ENCODE measurements around the gene IMMP2L.

DNA sequence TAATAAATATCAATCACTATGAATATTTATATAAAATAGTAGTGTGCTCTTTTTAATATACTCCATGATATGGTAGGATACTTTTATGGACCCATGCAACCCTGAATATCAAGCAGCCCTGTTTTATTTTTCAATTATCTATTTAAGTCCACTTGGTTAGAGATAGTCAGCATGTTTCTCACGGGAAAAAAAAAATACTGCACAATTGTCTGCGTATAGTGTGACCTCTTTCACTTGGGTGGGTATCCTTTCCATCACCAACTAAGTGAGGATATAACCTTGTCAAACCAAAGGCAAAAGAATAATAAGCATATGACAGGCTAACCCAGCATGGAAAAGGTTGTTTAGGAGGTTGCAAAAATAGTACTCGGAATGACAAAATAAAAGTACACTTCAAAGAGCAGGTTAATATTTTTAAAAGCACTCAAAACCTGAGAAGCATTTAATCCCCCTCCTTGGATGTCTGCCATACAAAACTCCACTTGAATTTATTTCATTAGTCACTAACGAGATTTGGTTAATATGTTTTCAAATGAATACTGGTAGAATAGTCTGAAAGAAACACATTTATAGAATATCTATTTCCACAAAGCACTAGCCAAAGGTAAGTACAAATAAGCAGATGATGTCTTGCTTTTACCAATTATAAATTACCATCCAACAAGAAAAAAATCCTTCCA, 76.5 kb downstream of the IMMP2L start:
- TF ChIP-seq, protein P1, sequence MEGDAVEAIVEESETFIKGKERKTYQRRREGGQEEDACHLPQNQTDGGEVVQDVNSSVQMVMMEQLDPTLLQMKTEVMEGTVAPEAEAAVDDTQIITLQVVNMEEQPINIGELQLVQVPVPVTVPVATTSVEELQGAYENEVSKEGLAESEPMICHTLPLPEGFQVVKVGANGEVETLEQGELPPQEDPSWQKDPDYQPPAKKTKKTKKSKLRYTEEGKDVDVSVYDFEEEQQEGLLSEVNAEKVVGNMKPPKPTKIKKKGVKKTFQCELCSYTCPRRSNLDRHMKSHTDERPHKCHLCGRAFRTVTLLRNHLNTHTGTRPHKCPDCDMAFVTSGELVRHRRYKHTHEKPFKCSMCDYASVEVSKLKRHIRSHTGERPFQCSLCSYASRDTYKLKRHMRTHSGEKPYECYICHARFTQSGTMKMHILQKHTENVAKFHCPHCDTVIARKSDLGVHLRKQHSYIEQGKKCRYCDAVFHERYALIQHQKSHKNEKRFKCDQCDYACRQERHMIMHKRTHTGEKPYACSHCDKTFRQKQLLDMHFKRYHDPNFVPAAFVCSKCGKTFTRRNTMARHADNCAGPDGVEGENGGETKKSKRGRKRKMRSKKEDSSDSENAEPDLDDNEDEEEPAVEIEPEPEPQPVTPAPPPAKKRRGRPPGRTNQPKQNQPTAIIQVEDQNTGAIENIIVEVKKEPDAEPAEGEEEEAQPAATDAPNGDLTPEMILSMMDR (IDR thresholded peaks at IDR 0.05) = no peak
- TF ChIP-seq, protein P2, sequence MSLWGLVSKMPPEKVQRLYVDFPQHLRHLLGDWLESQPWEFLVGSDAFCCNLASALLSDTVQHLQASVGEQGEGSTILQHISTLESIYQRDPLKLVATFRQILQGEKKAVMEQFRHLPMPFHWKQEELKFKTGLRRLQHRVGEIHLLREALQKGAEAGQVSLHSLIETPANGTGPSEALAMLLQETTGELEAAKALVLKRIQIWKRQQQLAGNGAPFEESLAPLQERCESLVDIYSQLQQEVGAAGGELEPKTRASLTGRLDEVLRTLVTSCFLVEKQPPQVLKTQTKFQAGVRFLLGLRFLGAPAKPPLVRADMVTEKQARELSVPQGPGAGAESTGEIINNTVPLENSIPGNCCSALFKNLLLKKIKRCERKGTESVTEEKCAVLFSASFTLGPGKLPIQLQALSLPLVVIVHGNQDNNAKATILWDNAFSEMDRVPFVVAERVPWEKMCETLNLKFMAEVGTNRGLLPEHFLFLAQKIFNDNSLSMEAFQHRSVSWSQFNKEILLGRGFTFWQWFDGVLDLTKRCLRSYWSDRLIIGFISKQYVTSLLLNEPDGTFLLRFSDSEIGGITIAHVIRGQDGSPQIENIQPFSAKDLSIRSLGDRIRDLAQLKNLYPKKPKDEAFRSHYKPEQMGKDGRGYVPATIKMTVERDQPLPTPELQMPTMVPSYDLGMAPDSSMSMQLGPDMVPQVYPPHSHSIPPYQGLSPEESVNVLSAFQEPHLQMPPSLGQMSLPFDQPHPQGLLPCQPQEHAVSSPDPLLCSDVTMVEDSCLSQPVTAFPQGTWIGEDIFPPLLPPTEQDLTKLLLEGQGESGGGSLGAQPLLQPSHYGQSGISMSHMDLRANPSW (CRISPR knock-in tag; conservative IDR thresholded peaks at IDR 0.05; ENCODE audit: low read depth) = no peak
- no peak for TF ChIP-seq ESRRA (CRISPR knock-in tag; IDR thresholded peaks at IDR 0.05; ENCODE audit: borderline replicate concordance)
- TF ChIP-seq, protein P3, sequence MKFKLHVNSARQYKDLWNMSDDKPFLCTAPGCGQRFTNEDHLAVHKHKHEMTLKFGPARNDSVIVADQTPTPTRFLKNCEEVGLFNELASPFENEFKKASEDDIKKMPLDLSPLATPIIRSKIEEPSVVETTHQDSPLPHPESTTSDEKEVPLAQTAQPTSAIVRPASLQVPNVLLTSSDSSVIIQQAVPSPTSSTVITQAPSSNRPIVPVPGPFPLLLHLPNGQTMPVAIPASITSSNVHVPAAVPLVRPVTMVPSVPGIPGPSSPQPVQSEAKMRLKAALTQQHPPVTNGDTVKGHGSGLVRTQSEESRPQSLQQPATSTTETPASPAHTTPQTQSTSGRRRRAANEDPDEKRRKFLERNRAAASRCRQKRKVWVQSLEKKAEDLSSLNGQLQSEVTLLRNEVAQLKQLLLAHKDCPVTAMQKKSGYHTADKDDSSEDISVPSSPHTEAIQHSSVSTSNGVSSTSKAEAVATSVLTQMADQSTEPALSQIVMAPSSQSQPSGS (CRISPR knock-in tag; IDR thresholded peaks at IDR 0.05; ENCODE audit: borderline replicate concordance, low read depth) = no peak
- no peak for TF ChIP-seq NR1H2 (CRISPR knock-in tag; IDR thresholded peaks at IDR 0.05)
- TF ChIP-seq, protein P4, sequence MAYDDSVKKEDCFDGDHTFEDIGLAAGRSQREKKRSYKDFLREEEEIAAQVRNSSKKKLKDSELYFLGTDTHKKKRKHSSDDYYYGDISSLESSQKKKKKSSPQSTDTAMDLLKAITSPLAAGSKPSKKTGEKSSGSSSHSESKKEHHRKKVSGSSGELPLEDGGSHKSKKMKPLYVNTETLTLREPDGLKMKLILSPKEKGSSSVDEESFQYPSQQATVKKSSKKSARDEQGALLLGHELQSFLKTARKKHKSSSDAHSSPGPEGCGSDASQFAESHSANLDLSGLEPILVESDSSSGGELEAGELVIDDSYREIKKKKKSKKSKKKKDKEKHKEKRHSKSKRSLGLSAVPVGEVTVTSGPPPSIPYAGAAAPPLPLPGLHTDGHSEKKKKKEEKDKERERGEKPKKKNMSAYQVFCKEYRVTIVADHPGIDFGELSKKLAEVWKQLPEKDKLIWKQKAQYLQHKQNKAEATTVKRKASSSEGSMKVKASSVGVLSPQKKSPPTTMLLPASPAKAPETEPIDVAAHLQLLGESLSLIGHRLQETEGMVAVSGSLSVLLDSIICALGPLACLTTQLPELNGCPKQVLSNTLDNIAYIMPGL (CRISPR knock-in tag; IDR thresholded peaks at IDR 0.05) = no peak
- TF ChIP-seq, protein P5, sequence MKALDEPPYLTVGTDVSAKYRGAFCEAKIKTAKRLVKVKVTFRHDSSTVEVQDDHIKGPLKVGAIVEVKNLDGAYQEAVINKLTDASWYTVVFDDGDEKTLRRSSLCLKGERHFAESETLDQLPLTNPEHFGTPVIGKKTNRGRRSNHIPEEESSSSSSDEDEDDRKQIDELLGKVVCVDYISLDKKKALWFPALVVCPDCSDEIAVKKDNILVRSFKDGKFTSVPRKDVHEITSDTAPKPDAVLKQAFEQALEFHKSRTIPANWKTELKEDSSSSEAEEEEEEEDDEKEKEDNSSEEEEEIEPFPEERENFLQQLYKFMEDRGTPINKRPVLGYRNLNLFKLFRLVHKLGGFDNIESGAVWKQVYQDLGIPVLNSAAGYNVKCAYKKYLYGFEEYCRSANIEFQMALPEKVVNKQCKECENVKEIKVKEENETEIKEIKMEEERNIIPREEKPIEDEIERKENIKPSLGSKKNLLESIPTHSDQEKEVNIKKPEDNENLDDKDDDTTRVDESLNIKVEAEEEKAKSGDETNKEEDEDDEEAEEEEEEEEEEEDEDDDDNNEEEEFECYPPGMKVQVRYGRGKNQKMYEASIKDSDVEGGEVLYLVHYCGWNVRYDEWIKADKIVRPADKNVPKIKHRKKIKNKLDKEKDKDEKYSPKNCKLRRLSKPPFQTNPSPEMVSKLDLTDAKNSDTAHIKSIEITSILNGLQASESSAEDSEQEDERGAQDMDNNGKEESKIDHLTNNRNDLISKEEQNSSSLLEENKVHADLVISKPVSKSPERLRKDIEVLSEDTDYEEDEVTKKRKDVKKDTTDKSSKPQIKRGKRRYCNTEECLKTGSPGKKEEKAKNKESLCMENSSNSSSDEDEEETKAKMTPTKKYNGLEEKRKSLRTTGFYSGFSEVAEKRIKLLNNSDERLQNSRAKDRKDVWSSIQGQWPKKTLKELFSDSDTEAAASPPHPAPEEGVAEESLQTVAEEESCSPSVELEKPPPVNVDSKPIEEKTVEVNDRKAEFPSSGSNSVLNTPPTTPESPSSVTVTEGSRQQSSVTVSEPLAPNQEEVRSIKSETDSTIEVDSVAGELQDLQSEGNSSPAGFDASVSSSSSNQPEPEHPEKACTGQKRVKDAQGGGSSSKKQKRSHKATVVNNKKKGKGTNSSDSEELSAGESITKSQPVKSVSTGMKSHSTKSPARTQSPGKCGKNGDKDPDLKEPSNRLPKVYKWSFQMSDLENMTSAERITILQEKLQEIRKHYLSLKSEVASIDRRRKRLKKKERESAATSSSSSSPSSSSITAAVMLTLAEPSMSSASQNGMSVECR (CRISPR knock-in tag; IDR thresholded peaks at IDR 0.05; ENCODE audit: borderline replicate concordance) = no peak
- TF ChIP-seq FOXP1 (CRISPR knock-in tag; IDR thresholded peaks at IDR 0.05; ENCODE audit: borderline replicate concordance) = no peak
- no peak for TF ChIP-seq TEAD4 (CRISPR knock-in tag; IDR thresholded peaks at IDR 0.05)
- TF ChIP-seq, protein P6, sequence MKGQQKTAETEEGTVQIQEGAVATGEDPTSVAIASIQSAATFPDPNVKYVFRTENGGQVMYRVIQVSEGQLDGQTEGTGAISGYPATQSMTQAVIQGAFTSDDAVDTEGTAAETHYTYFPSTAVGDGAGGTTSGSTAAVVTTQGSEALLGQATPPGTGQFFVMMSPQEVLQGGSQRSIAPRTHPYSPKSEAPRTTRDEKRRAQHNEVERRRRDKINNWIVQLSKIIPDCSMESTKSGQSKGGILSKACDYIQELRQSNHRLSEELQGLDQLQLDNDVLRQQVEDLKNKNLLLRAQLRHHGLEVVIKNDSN (CRISPR knock-in tag; IDR thresholded peaks at IDR 0.05) = no peak
- TF ChIP-seq, protein P7, sequence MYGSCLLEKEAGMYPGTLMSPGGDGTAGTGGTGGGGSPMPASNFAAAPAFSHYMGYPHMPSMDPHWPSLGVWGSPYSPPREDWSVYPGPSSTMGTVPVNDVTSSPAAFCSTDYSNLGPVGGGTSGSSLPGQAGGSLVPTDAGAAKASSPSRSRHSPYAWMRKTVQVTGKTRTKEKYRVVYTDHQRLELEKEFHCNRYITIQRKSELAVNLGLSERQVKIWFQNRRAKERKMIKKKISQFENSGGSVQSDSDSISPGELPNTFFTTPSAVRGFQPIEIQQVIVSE (CRISPR knock-in tag; IDR thresholded peaks at IDR 0.05; ENCODE audit: borderline replicate concordance) = no peak
- TF ChIP-seq FOXJ3 (CRISPR knock-in tag; IDR thresholded peaks at IDR 0.05; ENCODE audit: borderline replicate concordance) = no peak
- no peak for TF ChIP-seq ZNF232 (CRISPR knock-in tag; IDR thresholded peaks at IDR 0.05)
- TF ChIP-seq, protein P8, sequence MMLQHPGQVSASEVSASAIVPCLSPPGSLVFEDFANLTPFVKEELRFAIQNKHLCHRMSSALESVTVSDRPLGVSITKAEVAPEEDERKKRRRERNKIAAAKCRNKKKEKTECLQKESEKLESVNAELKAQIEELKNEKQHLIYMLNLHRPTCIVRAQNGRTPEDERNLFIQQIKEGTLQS (CRISPR knock-in tag; conservative IDR thresholded peaks at IDR 0.05) = no peak

Data from WTC11 (cell line).